ENCODE data around the gene CREB5. TPM values are rescaled to one million over a fixed set of nuclear protein-coding genes. Genes with fewer than 3 reads are reported as not detected.
A peak's percentile ranks its signal among the peaks of the same experiment; 100 is the strongest.

CREB5 gene
- total RNA-seq, 1 experiment from 2014 or later: 5.2 TPM

- Histone ChIP-seq H3K27me3 (ENCODE audit: low read length) (0 out of 2 replicates have a peak, but pooled peaks cover 4% of the 10 kb centered on the region), H3K36me3 (ENCODE audit: low read depth, low read length) (no peaks in the 10 kb centered on the region), H2AFZ (ENCODE audit: low read length) (no peak overlapping the region), H3K9me2 (replicated peaks; ENCODE audit: low read length) (no peaks in the 10 kb centered on the region), H3K79me2 (ENCODE audit: low read length) (no peaks in the 10 kb centered on the region), H3K4me1 (ENCODE audit: insufficient read depth, low read length) (peaks cover 12% of the 10 kb centered on the region), H3K9me3 (ENCODE audit: low read length) (no peaks in the 10 kb centered on the region), H3F3A (ENCODE audit: low read length, unreplicated experiment) (no peaks in the 10 kb centered on the region), H3K4me3 (ENCODE audit: low read length) (no peak overlapping the region), H4K20me1 (ENCODE audit: low read length) (no peaks in the 10 kb centered on the region), H3K27ac (ENCODE audit: low read length) (no peak overlapping the region), H3K4me2 (ENCODE audit: low read length) (no peak overlapping the region), H3K9ac (ENCODE audit: low read length) (no peak overlapping the region)
- no peak for TF ChIP-seq EZH2 (IDR thresholded peaks at IDR 0.05; ENCODE audit: low read length, unreplicated experiment)
- ATAC-seq: no peak
- peak; percentile 10 for DNase-seq
- no TSS peak for BruUV-seq (replicated peaks)
- intact Hi-C loops (cut with micrococcal nuclease): no loop called here
- POLR2A ChIA-PET (ENCODE audit: unreplicated experiment): no interaction called here
- CTCF ChIA-PET: no interaction called here
Measured at GRCh38 chr7:28483112-28483511, 70.8 kb downstream of the CREB5 start.

GRCh38 chr7:28483908-28484605, 71.7 kb downstream of the CREB5 start:
- no peaks in the 10 kb centered on the region for H3K9me2 ChIP-seq (replicated peaks; ENCODE audit: low read length)
- no peaks in the 10 kb centered on the region for H3K9me3 ChIP-seq (ENCODE audit: low read length)
- no peak overlapping the region for H3K4me3 ChIP-seq (ENCODE audit: low read length)
- no peaks in the 10 kb centered on the region for H3F3A ChIP-seq (ENCODE audit: low read length, unreplicated experiment)
- no peak overlapping the region for H3K4me2 ChIP-seq (ENCODE audit: low read length)
- H3K79me2 ChIP-seq (ENCODE audit: low read length): no peaks in the 10 kb centered on the region
- TF ChIP-seq EZH2phosphoT487 (IDR thresholded peaks at IDR 0.05; ENCODE audit: borderline replicate concordance, low read length) (no peak), CTCF (conservative IDR thresholded peaks at IDR 0.05; ENCODE audit: low read depth, low read length) (no peak), EZH2 (IDR thresholded peaks at IDR 0.05; ENCODE audit: low read length, unreplicated experiment) (no peak)
- ATAC-seq (peak; percentile 49; the same call in 1 of the 2 replicates), DNase-seq (peak; percentile 62)
- no peak overlapping the region for H3K27ac ChIP-seq (ENCODE audit: low read length)
- ChIA-PET POLR2A (ENCODE audit: unreplicated experiment) (no interaction called here), CTCF (no interaction called here)
- H3K4me1 ChIP-seq (ENCODE audit: insufficient read depth, low read length): peaks cover 12% of the 10 kb centered on the region
- no peak overlapping the region for H2AFZ ChIP-seq (ENCODE audit: low read length)
- no peaks in the 10 kb centered on the region for H3K36me3 ChIP-seq (ENCODE audit: low read depth, low read length)
- H4K20me1 ChIP-seq (ENCODE audit: low read length): no peaks in the 10 kb centered on the region
- BruUV-seq (replicated peaks): no TSS peak
- 0 out of 2 replicates have a peak, but pooled peaks cover 4% of the 10 kb centered on the region for H3K27me3 ChIP-seq (ENCODE audit: low read length)
- H3K9ac ChIP-seq (ENCODE audit: low read length): no peak overlapping the region
- intact Hi-C loops (cut with micrococcal nuclease): no loop called here

- Histone ChIP-seq H3K79me2 (ENCODE audit: low read length) (no peaks in the 10 kb centered on the region), H3K27ac (ENCODE audit: low read length) (no peak overlapping the region), H3K9me2 (replicated peaks; ENCODE audit: low read length) (no peaks in the 10 kb centered on the region), H3K4me1 (ENCODE audit: insufficient read depth, low read length) (peaks cover 12% of the 10 kb centered on the region), H3K4me3 (ENCODE audit: low read length) (no peak overlapping the region), H4K20me1 (ENCODE audit: low read length) (no peaks in the 10 kb centered on the region), H2AFZ (ENCODE audit: low read length) (no peak overlapping the region), H3K27me3 (ENCODE audit: low read length) (0 out of 2 replicates have a peak, but pooled peaks cover 4% of the 10 kb centered on the region), H3K36me3 (ENCODE audit: low read depth, low read length) (no peaks in the 10 kb centered on the region), H3K9ac (ENCODE audit: low read length) (no peak overlapping the region), H3K4me2 (ENCODE audit: low read length) (no peak overlapping the region), H3K9me3 (ENCODE audit: low read length) (no peaks in the 10 kb centered on the region), H3F3A (ENCODE audit: low read length, unreplicated experiment) (no peaks in the 10 kb centered on the region)
- no peak for DNase-seq
- no peak for ATAC-seq
- POLR2A ChIA-PET (ENCODE audit: unreplicated experiment): no interaction called here
- TF ChIP-seq EZH2 (IDR thresholded peaks at IDR 0.05; ENCODE audit: low read length, unreplicated experiment) (no peak), CTCF (conservative IDR thresholded peaks at IDR 0.05; ENCODE audit: low read depth, low read length) (no peak), EZH2phosphoT487 (IDR thresholded peaks at IDR 0.05; ENCODE audit: borderline replicate concordance, low read length) (no peak)
- intact Hi-C loops (cut with micrococcal nuclease): no loop called here
- no TSS peak for BruUV-seq (replicated peaks)
- CTCF ChIA-PET: no interaction called here
Measured at GRCh38 chr7:28484606-28484935, 72.3 kb downstream of the CREB5 start.

Data from PC-3 (cell line).